HG03439 (cell line): ENCODE measurements around the gene CAPN5.
"Not testable (repeated sequence)": the region's sequence is repeated elsewhere in the genome, so short reads cannot be mapped to it uniquely, and the experiment has no call there.

ENCODE experiments used
- ATAC-seq: cut with Tn5 transposase; IDR thresholded peaks from one replicate; pipeline ENCODE4 v1.9.1; 2021; ENCODE audit warnings: mild to moderate bottlenecking, moderate library complexity; ENCODE audit not compliant: unreplicated experiment

The CAPN5 gene

DNA sequence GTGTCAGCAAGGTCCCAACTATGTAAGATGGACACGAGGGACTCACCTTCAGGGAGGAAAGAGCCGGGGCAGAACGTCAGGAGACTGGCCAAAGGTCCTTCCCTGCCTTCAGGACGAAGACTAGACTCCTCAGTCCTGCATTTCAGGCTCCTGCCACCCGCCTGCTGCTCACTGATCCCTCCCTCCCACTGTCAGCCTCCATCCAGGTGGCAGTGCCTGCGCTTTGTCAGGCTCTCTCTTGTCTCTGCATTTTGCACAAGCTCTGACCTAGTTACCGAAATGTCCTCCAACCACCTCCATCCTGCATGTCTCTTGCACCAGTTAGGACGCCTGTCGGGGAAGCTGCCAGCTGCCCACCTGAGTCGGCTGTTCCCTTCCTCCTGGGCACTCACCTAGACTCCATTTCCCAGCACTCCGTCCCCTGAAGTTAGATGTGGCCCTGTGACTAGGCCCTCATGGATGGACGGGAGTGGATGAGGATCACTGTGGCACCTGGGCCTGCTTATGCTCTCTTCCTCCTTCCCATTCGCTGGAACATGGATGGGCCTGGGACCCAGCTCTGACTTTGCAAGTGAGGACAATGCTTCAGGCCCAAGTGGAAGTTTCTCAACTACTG lies 24.6 kb upstream of the CAPN5 start:
- no peak for ATAC-seq

- ATAC-seq, result no peak
Measured at GRCh38 chr11:77044356-77044755, 22.4 kb upstream of the CAPN5 start.

DNA sequence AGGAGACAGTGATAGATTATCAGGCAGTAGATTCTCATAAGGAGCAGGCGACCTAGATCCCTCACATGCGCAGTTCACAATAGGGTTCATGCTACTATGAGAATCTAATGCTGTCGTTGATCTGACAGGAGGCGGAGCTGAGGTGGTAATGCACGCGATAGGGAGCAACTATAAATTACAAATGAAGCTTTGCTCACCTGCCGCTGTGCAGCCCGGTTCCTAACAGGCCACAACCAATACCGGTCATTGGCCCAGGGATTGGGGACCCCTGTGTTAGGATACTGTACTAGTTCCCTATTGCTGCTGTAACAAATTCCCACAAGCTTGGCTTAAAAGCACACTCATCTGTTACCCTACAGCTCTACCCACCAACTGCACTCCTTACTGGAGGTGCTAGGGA lies 21.9 kb upstream of the CAPN5 start:
- ATAC-seq, result no peak

GRCh38 chr11:77046060-77046501 lies 20.7 kb upstream of the CAPN5 start:
- ATAC-seq, result no peak

- peak; percentile 79 for ATAC-seq
Measured at GRCh38 chr11:77047007-77047927, 19.5 kb upstream of the CAPN5 start.

- not testable (repeated sequence) for ATAC-seq
Measured at GRCh38 chr11:77047928-77048446, 18.8 kb upstream of the CAPN5 start.

DNA sequence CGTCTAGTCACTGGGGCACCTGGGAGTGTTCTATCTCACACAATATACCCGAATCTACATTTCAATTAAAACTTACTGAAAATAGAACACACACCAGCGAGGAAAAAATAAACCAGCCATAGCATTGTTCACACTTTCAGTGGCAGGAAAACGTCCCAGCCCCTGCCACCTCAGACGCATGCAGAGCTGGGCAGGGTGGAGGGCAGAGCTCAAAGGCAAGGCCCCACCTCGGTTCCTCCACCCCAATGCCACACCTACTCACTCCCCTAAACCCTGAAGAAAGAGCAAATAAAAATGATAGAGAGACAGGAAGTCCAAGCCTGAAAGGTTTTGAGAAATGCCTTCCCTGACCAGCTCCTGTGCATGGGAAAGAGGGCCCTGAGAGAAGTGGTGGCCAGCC lies 17.7 kb upstream of the CAPN5 start:
- ATAC-seq, result no peak

- ATAC-seq, result no peak
Measured at GRCh38 chr11:77051511-77051910, 15.3 kb upstream of the CAPN5 start.

DNA sequence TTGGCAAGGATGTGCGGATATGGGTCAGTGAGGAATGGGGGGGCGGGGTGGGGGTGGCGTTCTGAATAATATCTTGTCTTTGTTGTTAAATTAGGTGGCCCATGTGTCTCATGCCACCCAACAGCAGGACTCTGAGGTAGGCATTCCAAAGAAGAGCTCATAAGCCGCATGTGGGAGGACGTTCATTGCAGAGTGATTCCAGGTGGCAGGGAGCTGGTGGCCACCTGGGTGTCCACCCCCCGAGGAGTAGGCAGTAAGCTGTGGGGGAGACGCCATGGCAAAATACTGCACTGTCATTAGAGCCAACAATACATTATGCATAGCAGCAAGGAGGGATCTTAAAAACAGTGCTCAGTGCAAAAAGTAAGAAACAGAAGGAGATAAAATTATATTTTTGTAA lies 14.3 kb upstream of the CAPN5 start:
- no peak for ATAC-seq

GRCh38 chr11:77053217-77054015 lies 13.4 kb upstream of the CAPN5 start:
- no peak for ATAC-seq

DNA sequence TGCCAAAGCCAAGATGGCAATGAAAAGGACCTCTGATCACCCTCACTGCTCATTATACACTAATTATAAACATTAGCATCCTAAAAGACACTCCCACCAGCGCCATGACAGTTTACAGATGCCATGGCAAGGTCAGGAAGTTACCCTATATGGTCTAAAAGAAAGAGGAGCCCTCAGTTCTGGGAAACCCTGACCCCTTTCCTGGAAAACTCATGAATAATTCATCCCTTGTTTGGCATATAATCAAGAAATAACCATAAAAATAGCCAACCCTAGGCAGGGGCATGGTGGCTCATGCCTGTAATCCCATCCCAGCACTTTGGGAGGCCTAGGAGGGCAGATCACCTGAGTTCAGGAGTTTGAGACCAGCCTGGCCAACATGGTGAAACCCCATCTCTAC lies 12.7 kb upstream of the CAPN5 start:
- ATAC-seq, result no peak

- ATAC-seq, result no peak
Measured at GRCh38 chr11:77055101-77055561, 11.6 kb upstream of the CAPN5 start.

DNA sequence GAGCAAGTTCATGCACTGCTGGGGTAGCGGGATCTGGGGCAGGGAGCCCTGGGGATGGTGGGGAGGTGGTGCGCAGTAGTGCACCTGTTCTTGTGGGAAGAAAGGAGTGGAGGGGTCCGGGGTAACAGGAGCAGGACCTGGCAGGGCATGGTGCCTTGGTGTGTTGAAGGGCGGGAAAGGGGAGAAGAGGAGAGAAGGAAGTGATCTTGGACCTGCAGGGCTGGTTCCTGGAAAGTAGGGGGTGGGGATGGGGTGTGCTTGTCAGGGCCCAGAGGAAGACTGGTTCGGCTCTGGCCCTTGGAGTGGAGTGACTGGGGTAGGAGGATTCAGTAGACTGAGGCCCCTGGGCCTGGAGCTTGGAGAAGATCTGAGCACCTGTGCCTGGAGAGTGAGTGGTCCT lies 10.9 kb upstream of the CAPN5 start:
- ATAC-seq, result no peak

- ATAC-seq, result no peak
Measured at GRCh38 chr11:77056814-77057402, 9.9 kb upstream of the CAPN5 start.

DNA sequence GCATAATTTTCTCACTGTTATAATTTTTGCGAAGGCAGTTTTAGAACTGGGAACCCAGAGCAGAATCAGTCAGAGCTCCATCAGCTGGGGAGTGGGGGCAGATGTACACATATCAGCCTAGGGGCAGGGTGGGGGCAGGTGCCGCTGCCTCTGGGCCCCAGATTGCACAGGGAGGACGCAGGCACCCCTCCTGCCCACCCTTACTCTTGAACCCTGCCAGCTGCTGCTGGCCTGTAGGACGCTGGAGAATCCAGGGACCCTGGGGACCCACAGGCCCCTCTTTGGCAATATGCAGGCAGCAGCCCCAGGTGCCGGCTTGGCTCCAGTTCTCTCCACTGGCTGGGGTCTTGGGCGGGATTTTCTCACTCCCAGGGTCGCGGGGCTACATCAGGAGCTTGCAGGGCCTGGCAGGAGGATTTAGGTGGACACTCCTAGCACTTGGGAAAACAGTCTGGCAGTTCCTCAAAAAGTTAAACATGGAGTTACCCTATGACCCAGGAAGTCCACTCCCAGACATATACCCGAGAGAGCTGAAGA lies 8.8 kb upstream of the CAPN5 start:
- no peak for ATAC-seq

DNA sequence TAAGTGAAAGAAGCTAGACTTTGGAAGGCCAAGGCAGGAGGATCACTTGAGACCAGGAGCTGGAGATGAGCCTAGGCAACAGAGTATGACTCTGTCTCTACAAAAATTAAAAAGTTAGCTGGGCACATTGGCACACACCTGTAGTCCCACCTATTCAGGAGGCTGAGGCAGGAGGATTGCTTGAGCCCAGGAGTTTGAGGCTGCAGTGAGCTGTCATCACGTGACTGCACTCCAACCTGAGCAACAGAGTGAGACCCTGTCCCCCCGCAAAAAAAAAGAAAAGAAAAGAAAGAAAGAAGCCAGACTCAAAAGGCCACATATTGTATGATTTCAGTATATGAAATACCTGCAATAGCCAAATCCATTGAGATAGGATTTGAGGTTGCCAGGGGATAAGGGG lies 7.9 kb upstream of the CAPN5 start:
- no peak for ATAC-seq

- ATAC-seq, result no peak
Measured at GRCh38 chr11:77059806-77060205, 7.0 kb upstream of the CAPN5 start.

DNA sequence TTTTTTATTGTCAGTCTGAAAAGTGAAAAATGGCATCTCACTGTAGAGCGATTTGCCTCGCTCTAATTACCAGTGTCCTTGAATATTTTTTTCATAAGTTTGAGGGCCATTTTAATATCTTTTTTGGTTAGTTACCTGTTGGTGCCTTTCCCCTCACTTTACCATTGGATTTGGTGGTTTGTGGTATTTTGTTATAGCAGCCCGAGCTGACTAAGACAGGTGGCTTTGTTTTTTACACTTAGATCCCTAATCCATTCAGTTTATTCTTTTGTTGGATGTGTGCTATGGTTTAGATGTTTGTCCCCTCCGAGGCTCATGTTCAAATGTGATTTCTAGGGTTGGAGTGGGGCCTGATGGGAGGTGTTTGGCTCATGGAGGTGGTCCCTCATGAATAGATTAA lies 6.5 kb upstream of the CAPN5 start:
- ATAC-seq, result no peak

DNA sequence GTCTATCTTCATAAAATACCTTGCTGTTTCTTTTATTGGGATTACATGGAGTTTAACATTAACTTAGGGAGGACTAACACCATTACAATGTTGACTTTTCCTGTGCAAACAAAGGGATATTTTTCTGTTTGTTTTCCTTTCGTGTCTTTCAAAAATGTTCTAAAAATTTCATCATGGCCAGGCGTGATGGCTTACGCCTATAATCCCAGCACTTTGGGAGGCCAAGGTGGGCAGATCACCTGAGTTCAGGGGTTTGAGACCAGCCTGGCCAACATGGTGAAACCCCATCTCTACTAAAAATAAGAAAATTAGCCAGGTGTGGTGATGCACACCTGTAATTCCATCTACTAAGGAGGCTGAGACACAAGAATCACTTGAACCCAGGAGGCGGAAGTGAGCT lies 5.5 kb upstream of the CAPN5 start:
- not testable (repeated sequence) for ATAC-seq

DNA sequence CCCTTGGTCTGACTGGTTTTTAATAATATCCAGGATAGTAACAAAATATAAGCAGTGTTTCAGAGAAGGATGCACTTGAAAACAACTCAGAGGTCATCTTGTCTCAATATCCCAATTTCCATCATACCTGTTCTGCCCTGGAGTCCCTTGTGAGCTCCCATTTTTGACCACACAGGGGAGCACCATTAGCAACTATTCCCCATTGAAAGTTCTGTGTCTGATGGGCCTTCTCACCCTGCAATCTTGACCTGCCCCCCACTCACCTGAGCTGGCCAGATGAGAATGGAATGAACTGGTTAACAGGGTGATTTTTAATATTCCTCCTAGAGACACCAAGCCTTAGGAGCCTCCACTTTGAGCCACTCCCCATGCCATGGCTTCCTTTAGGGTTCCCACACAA lies 3.8 kb upstream of the CAPN5 start:
- no peak for ATAC-seq

- ATAC-seq, result no peak
Measured at GRCh38 chr11:77063407-77063806, 3.4 kb upstream of the CAPN5 start.
